HepG2 (cell line): Measurements from ENCODE around the gene AFAP1. TPM values are rescaled to one million over a fixed set of nuclear protein-coding genes. Genes with fewer than 3 reads are reported as not detected.

ENCODE experiments used
- CBX5 ChIP-seq: sonication (generic); formaldehyde crosslinking; IDR thresholded peaks from 2 replicates; pipeline ENCODE4 v1.4.0; 2020; ENCODE audit warnings: missing genetic modification reagents, borderline replicate concordance
- CCAR2 ChIP-seq: fragments of 200-400 bp; formaldehyde crosslinking; optimal IDR thresholded peaks from 2 replicates; pipeline ENCODE3; 2018; ENCODE audit warnings: low read depth, mild to moderate bottlenecking, low read length, moderate library complexity
- FOXJ3 ChIP-seq: sonication (generic); formaldehyde crosslinking; IDR thresholded peaks from 2 replicates; pipeline ENCODE4 v1.4.0; 2020; ENCODE audit warnings: missing genetic modification reagents, mild to moderate bottlenecking, borderline replicate concordance
- FOXP4 ChIP-seq: sonication (generic); formaldehyde crosslinking; IDR thresholded peaks from 2 replicates; pipeline ENCODE4 v1.4.0; 2020; ENCODE audit warnings: missing genetic modification reagents
- KAT8 ChIP-seq: IDR thresholded peaks from 2 replicates; pipeline ENCODE4 v1.6.1; 2016; ENCODE audit warnings: missing genetic modification reagents, missing compliant biosample characterization
- MNT ChIP-seq: fragments of 450-650 bp; IDR thresholded peaks from 2 replicates; pipeline ENCODE4 v1.6.1; 2016
- POLR2G ChIP-seq: fragments of 200-400 bp; formaldehyde crosslinking; IDR thresholded peaks from 2 replicates; pipeline ENCODE4 v1.6.1; 2018; ENCODE audit warnings: mild to moderate bottlenecking, low read depth, low read length, moderate library complexity
- SKIL ChIP-seq: sonication (generic); formaldehyde crosslinking; IDR thresholded peaks from 2 replicates; pipeline ENCODE4 v1.8.0; 2022; ENCODE audit warnings: missing genetic modification reagents, mild to moderate bottlenecking, moderate library complexity, borderline replicate concordance
- SMAD1 ChIP-seq: sonication (generic); formaldehyde crosslinking; IDR thresholded peaks from 2 replicates; pipeline ENCODE4 v1.4.0; 2020; ENCODE audit warnings: missing genetic modification reagents, low read depth, mild to moderate bottlenecking, borderline replicate concordance
- SYNCRIP ChIP-seq: fragments of 200-400 bp; formaldehyde crosslinking; IDR thresholded peaks from 2 replicates; pipeline ENCODE4 v1.6.1; 2018; ENCODE audit warnings: mild to moderate bottlenecking, low read depth, low read length; ENCODE audit not compliant: insufficient read depth
- TERF1 ChIP-seq: sonication (generic); formaldehyde crosslinking; IDR thresholded peaks from 2 replicates; pipeline ENCODE4 v1.8.0; 2022; ENCODE audit warnings: mild to moderate bottlenecking, missing genetic modification reagents, moderate library complexity
- ZBTB4 ChIP-seq: sonication (generic); formaldehyde crosslinking; IDR thresholded peaks from 2 replicates; pipeline ENCODE4 v1.4.0; 2020; ENCODE audit warnings: missing genetic modification reagents, mild to moderate bottlenecking, borderline replicate concordance
- ZNF607 ChIP-seq: sonication (generic); formaldehyde crosslinking; IDR thresholded peaks from 2 replicates; pipeline ENCODE4 v1.5.1; 2020; ENCODE audit warnings: missing genetic modification reagents, mild to moderate bottlenecking, borderline replicate concordance
- ZNF710 ChIP-seq: sonication (generic); formaldehyde crosslinking; IDR thresholded peaks from 2 replicates; pipeline ENCODE4 v1.5.0; 2020; ENCODE audit warnings: mild to moderate bottlenecking, missing genetic modification reagents, borderline replicate concordance
- polyA plus RNA-seq, 8 experiments: library from polyadenylated mRNA; depleted of rRNA in 3 of 8; stranded (reverse) in 7 of 8; unstranded in 1 of 8; fragments of >200 nt; fragmentation: Illumina TruSeq in 4 of 8; extraction: Trizol in 4 of 8; gene quantifications; 2 replicates each; pipeline versions ENCODE4 v1.2.1 to v1.2.3, GENCODE V29; 2011 to 2016; ENCODE audit warnings: low read depth in 4 of 8, missing spikeins in 1 of 8, mixed read lengths in 1 of 8; ENCODE audit not compliant: insufficient read depth in 1 of 8
- total RNA-seq, 5 experiments: library from RNA; depleted of rRNA; stranded (reverse); fragments of >200 nt; fragmentation: Illumina TruSeq; extraction: Trizol; gene quantifications; 2 replicates each; pipeline ENCODE4 v1.2.3, GENCODE V29; 2016; ENCODE audit warnings: low read depth in 1 of 5

Gene AFAP1
- total and polyA plus RNA-seq, 2 of the 13 experiments (the other 11 are each of a cell fraction or from before 2014, with no cell fraction given) = 2.5 TPM

GRCh38 chr4:7806338-7807090 lies 133.1 kb downstream of the AFAP1 start (continued):
- TF ChIP-seq FOXJ3 = no peak
- TF ChIP-seq MNT = no peak
- no peak for TF ChIP-seq SYNCRIP
- TF ChIP-seq ZBTB4 = no peak
- TF ChIP-seq SKIL (CRISPR knock-in tag) = no peak
- TF ChIP-seq TERF1 = no peak
- no peak for TF ChIP-seq CBX5
- TF ChIP-seq CCAR2 = no peak
- no peak for TF ChIP-seq FOXP4 (CRISPR knock-in tag)
- no peak for TF ChIP-seq ZNF607 (CRISPR knock-in tag)
- TF ChIP-seq POLR2G = no peak
- no peak for TF ChIP-seq SMAD1 (CRISPR knock-in tag)
- TF ChIP-seq ZNF710 = no peak
- no peak for TF ChIP-seq KAT8 (CRISPR knock-in tag)
